B cell (primary cell): Measurements from ENCODE around the gene HOXD1.

Experiments used
- EZH2 ChIP-seq: IDR thresholded peaks from 2 replicates; pipeline ENCODE4 v1.6.1; 2012; ENCODE audit warnings: borderline replicate concordance, low read depth, mild to moderate bottlenecking, moderate library complexity, low read length; ENCODE audit not compliant: insufficient read depth, poor library complexity, severe bottlenecking
- TF ChIP-seq, protein P1 (sequence below): fragments of 200-600 bp; IDR thresholded peaks from one replicate; pipeline ENCODE4 v1.8.0; 2022; ENCODE audit warnings: antibody characterized with exemption, mild to moderate bottlenecking

DNA sequence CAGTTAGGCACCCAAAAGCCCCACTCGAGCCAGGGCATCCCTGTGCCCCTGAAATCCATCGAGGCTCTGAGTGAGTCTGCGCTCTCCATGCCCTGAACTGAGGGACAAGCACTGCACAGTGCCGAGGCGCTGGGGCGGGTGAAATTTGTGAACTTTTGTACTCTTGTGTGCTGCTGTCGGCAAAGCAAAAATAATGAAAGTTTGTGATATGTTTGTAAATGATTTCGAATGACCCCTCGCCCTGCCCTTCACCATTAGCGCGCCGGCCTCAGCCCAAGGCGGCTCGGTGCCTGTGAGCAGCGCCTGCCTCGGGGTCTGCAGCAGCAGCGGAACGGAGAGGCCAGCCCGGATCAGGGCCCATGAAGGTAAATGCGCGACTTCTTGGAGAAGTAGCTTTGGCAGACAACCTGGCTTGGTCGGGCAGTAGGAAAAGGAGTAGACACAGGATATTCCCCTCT is 39.0 kb upstream of the HOXD1 start:
- TF ChIP-seq, protein P1, sequence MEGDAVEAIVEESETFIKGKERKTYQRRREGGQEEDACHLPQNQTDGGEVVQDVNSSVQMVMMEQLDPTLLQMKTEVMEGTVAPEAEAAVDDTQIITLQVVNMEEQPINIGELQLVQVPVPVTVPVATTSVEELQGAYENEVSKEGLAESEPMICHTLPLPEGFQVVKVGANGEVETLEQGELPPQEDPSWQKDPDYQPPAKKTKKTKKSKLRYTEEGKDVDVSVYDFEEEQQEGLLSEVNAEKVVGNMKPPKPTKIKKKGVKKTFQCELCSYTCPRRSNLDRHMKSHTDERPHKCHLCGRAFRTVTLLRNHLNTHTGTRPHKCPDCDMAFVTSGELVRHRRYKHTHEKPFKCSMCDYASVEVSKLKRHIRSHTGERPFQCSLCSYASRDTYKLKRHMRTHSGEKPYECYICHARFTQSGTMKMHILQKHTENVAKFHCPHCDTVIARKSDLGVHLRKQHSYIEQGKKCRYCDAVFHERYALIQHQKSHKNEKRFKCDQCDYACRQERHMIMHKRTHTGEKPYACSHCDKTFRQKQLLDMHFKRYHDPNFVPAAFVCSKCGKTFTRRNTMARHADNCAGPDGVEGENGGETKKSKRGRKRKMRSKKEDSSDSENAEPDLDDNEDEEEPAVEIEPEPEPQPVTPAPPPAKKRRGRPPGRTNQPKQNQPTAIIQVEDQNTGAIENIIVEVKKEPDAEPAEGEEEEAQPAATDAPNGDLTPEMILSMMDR = no peak
- no peak for TF ChIP-seq EZH2
